IPS-NIHi11 (cell line): Measurements from ENCODE around the gene CSF2.

Experiments
- DNase-seq: peaks from one replicate; pipeline ENCODE4 v3.0.0; 2012; ENCODE audit warnings: mixed read lengths, low spot score

CSF2 gene

GRCh38 chr5:132067941-132068808, 5.4 kb upstream of the CSF2 start:
- no peak for DNase-seq

- no peak for DNase-seq
These were observed 4.0 kb upstream of the CSF2 start for GRCh38 chr5:132069561-132069960.

- DNase-seq: no peak
These were observed 3.6 kb upstream of the CSF2 start for GRCh38 chr5:132069994-132070393.

DNA sequence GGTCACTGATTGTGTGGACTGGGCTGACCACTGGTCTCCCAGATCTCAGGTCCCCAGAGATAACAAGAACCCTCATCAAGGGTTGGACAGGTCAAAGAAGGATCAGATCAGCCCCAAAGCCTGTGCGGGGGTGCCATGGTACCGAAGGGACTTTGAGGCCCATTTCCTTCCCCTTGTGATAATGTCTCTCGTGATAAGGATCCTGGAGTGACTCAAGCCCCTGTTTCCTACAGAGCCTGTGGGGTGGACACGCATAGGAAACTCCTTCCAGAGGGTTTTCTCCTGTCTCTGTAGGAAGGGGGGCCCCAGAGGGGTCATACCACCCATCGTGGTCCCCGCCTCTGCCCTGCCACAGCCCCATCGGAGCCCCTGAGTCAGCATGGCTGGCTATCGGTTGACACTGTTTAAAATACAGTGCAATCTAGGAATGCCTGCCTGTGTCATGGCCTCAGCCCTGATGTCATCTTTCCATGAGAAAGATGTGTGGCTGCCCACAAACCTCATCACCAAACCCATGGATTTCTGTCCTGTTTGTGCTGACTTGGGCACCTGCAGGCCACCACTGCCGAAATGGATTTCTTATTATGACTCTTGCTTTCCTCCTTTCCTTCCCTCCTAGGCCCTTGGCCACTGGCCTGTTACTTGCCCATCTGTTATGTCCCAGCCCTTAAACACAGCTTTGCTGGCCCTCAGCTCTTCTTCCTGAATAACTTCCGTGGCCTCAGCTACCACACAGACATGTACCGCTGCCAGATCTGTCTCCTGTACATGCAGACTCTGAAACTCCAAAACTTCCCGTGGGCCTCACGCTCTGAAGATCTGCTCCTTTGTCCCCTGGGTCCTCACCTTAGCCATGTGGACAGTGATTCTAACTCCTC, 2.9 kb upstream of the CSF2 start:
- DNase-seq: no peak

DNA sequence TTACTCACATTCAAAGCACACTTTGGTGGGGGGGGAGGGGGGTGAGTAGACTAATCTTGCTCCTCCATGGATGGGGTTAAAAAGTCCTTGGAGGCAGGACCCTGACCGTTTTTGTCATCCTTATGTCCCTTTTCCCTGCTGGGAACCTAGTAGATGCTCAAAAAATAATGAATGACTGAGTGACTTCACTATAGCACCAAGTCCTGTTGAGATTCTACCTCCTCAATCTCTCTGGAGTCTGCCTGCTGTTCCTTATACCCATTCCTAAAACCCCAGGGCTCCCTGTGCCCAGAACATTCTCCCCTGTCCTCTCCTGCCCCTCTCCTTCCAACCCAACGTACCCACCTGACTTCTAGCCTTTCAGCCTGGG, 2.3 kb upstream of the CSF2 start:
- DNase-seq: no peak

DNA sequence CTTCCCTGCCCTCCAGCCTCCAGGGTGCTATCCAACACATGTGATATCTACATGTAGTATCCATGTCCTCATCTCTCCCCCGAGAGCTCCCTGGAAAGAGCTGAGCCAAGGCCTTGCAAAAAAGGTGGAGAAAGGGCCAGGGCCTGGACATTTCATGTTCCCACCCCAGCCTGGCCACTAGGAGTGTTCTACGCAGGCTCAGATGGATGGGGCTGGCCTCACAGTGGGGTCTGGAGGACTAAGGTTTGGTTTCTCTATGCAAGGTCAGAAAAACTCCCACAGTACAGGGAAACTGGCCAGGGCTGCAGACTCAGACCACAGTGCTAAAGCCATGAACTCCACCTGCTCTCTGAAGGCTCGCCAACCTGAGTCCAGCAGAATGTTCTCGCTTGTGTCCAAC, 1.5 kb upstream of the CSF2 start:
- DNase-seq: no peak

GRCh38 chr5:132072528-132072927, 1.1 kb upstream of the CSF2 start:
- DNase-seq: no peak

GRCh38 chr5:132074091-132074771, 642 bp downstream of the CSF2 start:
- no peak for DNase-seq

DNA sequence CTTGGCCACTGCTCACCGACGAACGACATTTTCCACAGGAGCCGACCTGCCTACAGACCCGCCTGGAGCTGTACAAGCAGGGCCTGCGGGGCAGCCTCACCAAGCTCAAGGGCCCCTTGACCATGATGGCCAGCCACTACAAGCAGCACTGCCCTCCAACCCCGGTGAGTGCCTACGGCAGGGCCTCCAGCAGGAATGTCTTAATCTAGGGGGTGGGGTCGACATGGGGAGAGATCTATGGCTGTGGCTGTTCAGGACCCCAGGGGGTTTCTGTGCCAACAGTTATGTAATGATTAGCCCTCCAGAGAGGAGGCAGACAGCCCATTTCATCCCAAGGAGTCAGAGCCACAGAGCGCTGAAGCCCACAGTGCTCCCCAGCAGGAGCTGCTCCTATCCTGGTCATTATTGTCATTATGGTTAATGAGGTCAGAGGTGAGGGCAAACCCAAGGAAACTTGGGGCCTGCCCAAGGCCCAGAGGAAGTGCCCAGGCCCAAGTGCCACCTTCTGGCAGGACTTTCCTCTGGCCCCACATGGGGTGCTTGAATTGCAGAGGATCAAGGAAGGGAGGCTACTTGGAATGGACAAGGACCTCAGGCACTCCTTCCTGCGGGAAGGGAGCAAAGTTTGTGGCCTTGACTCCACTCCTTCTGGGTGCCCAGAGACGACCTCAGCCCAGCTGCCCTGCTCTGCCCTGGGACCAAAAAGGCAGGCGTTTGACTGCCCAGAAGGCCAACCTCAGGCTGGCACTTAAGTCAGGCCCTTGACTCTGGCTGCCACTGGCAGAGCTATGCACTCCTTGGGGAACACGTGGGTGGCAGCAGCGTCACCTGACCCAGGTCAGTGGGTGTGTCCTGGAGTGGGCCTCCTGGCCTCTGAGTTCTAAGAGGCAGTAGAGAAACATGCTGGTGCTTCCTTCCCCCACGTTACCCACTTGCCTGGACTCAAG, 1.5 kb downstream of the CSF2 start:
- DNase-seq: peak; percentile 48

DNA sequence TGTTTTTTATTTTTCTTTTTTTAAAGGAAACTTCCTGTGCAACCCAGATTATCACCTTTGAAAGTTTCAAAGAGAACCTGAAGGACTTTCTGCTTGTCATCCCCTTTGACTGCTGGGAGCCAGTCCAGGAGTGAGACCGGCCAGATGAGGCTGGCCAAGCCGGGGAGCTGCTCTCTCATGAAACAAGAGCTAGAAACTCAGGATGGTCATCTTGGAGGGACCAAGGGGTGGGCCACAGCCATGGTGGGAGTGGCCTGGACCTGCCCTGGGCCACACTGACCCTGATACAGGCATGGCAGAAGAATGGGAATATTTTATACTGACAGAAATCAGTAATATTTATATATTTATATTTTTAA, 2.1 kb downstream of the CSF2 start:
- no peak for DNase-seq

GRCh38 chr5:132076202-132076830, 2.7 kb downstream of the CSF2 start:
- DNase-seq: no peak

GRCh38 chr5:132076983-132077382, 3.4 kb downstream of the CSF2 start:
- no peak for DNase-seq

GRCh38 chr5:132079081-132079480, 5.5 kb downstream of the CSF2 start:
- no peak for DNase-seq

DNA sequence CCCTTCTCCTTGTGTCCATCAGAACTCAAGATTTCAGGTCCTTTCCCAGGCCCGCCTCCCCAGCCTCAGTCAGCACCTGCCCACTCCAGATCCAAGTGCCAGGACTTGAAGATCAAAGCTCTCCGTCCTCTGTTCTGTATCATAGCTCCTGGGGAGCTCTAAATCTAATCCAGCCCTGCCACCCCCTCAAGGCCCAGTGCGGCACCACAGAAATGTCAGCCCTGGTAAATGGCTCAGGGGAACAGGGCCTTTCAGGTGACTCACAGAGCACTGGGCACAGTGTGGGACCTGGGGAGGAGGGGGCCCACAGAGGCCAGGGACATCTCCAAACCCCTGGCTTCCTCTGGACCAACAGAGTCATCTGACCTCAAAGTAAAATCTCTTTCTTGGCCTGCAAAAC, 6.0 kb downstream of the CSF2 start:
- DNase-seq: no peak

- DNase-seq: no peak
These were observed 7.0 kb downstream of the CSF2 start for GRCh38 chr5:132080595-132080994.

GRCh38 chr5:132081458-132081857, 7.9 kb downstream of the CSF2 start:
- no peak for DNase-seq

DNA sequence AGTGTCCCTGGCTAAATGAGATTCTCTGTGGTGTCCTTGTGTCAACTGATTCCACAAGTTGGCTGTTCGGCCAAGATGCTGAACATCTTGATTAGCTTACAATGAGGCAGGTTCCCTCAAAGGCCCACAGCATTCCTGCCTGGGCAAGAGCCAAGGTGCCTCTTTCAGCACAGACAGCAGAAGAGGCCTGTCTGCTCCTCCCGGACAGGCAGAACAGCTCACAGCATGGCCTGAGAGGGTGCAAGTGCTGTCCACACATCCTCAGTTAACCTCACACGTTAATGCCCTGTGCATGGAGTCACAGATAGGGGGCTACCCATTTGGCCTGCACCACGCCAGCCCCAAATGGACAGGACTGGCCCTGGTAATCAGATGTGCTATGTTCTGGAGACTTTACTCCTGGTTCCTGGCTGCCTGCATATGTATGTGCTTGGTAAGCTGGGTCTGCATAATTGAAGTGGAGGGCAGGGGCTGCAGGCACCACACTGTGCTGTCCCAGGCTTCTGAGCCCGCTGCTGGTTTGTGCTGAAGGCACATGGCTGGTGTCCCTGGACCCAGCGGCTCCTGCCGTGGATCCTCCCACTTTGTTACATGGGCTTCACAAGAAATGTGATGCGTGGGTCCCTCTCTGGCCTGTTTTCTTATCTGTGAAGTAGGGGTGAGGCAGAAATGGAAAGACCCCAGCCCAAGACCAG, 8.9 kb downstream of the CSF2 start:
- DNase-seq: no peak

DNA sequence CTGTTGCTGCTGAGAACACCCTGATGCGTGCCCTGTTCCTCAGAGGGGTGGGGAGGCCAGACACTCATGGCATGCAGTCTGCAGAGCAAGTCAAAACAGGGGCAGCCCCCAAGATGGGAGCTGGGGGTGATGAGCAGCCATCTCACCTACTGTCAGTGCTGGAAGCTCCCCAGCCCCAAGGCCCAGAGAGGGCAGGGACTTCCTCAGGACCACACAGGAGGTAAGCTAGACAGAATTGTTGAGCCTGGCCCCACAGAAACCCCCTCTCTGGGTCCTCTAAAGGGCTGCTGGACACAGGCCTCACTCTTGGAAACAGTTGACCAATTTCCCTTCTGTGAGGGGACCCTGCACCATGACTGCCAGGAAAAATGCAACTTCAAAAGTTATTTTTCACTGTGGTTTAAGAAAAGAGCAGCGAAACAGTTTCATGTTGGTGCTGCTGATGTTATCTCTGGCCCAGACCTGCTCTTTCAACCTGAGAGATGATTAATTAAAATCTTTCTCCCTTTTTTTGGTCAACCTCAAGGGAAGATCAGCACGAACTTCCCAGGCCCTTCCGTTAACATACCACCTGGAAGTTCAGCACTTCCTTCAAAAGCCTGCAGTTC, 9.6 kb downstream of the CSF2 start:
- no peak for DNase-seq

- no peak for DNase-seq
These were observed 12.1 kb downstream of the CSF2 start for GRCh38 chr5:132085686-132086085.

DNA sequence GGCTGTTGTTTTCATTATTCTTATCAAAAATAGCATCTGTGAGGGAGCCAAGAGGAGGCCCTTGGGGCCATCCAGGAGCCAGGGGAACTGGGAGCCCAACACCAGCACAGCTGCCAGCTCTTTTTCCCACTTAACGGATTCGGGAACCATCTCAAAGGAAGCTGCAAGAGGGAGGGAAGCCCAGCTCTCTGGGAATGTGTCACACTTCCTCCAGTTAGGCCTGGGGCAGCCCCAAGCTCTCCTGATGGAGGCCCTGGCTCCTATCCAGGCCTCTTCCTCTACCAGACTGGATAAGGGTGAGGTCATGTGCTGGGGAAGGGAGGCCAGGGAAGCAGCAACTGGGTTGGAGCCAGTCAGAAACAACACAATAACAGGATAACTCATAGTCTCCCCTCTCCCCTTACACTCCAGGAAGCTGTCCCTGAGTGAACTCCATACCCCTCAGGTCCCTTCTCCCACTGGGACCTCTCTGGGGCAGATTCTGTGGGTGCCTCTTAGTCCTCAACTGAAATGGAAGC, 12.7 kb downstream of the CSF2 start:
- DNase-seq: no peak
